Endothelial cell of umbilical vein (primary cell): Measurements from ENCODE around the gene ASB10.

ENCODE experiments used
- CTCF ChIP-seq, 2 donors: IDR thresholded peaks; 1 replicate in 1 of 2; 2 replicates in 1 of 2; pipeline ENCODE4 v1.5.1; 2011; ENCODE audit warnings: low read length in 2 of 2, mild to moderate bottlenecking in 2 of 2, moderate library complexity in 2 of 2, control low read depth in 1 of 2, inconsistent platforms in 1 of 2, low read depth in 1 of 2; ENCODE audit not compliant: insufficient read depth in 1 of 2; ENCODE audit errors: extremely low read depth in 1 of 2
- EZH2 ChIP-seq: IDR thresholded peaks from 2 replicates; pipeline ENCODE4 v1.6.1; 2012; ENCODE audit warnings: borderline replicate concordance, low read depth, mild to moderate bottlenecking, moderate library complexity, low read length, inconsistent platforms; ENCODE audit not compliant: severe bottlenecking
- FOS ChIP-seq: IDR thresholded peaks from 2 replicates; pipeline ENCODE4 v1.6.1; 2011; ENCODE audit warnings: mild to moderate bottlenecking, low read length, moderate library complexity, borderline replicate concordance; ENCODE audit not compliant: insufficient read depth
- GATA2 ChIP-seq: IDR thresholded peaks from 2 replicates; pipeline ENCODE4 v1.7.0; 2011; ENCODE audit warnings: low read depth, mild to moderate bottlenecking, moderate library complexity, mixed read lengths, low read length; ENCODE audit not compliant: insufficient read length, insufficient read depth
- JUN ChIP-seq: IDR thresholded peaks from 2 replicates; pipeline ENCODE4 v1.6.1; 2011; ENCODE audit warnings: borderline replicate concordance, low read depth; ENCODE audit not compliant: insufficient read length, insufficient read depth
- MAX ChIP-seq: IDR thresholded peaks from 2 replicates; pipeline ENCODE4 v1.6.1; 2011; ENCODE audit not compliant: insufficient read depth, insufficient read length
- MYC ChIP-seq: IDR thresholded peaks from one replicate; pipeline ENCODE4 v1.6.1; 2011; ENCODE audit warnings: mild to moderate bottlenecking, low read depth, low read length
- POLR2A ChIP-seq: IDR thresholded peaks from 2 replicates; pipeline ENCODE4 v1.6.1; 2012; ENCODE audit warnings: low read depth, mild to moderate bottlenecking, control low read depth, low read length
- POLR2AphosphoS5 ChIP-seq: IDR thresholded peaks from 2 replicates; pipeline ENCODE4 v1.6.1; 2012; ENCODE audit warnings: low read depth, mild to moderate bottlenecking, control low read depth, low read length, moderate library complexity; ENCODE audit not compliant: insufficient read depth

GRCh38 chr7:151188252-151188542 lies 1.1 kb upstream of the ASB10 start:
- TF ChIP-seq CTCF (IDR thresholded peaks at IDR 0.05; ENCODE audit: extremely low read depth in 1 of 2, insufficient read depth in 1 of 2, low read depth in 1 of 2, low read length in 2 of 2) (no peak), POLR2A (no peak), MAX (no peak), GATA2 (no peak), JUN (no peak), POLR2AphosphoS5 (no peak), EZH2 (no peak), MYC (no peak), FOS (no peak)
